NK-92 (cell line): ENCODE results near the gene FAM163A.
"Not testable (repeated sequence)": the region's sequence is repeated elsewhere in the genome, so short reads cannot be mapped to it uniquely, and the experiment has no call there.

ENCODE experiments used
- DNase-seq: peaks from one replicate; lab custom pipeline; 2025; ENCODE audit not compliant: unreplicated experiment; lab: John Stamatoyannopoulos, UW

Gene FAM163A

DNA sequence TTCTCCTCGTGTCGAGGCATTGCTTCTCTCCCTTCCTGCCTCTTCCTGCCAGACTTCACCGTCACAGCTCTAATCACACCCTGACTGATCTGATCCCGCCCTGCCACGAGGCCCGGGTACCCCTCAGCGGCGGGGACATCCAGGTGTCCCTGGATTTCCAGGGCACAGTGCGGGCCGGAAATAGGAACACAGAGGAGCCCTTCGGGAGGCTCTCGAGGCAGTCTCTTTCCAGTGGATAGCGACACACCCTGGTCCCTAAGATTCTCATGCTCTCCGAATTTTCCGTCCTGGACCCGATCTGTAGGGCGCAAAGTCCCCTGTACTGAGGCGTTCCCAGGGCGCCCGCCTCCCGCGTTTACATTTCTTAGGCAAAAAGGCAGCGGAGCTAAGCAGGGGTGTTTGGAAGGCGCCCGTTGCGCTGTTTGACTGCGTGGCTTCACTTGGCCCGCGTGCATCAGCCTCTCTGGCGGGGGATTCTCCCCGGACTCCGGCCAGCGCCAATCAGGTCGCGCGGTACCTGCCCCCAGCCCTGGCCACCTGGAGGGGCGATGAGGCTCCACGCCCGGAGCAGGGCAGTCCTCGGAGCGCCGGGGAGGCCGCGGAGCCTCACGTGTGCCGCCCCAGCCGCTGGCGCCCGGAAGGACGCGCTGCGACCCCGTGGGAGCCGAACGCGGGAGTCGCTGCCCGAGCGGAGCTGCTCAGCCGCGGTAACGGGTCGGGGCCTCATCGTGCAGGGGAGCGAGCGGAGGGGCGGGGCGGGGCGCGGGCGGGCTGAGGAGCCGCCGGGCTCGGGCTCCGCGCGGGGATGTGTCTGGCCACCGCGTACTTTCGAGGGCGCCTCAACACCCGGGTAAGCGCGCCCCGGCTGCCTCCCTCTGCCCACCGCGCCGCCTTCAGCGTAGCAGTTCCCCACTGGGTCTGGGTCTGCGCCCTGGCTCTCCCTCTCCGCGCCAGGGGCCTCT is at the start of gene FAM163A:
Gene FAM163A (plus strand): TSS at position 575 of the 962 bp plus-strand sequence. CDS start 69,807 bp downstream, outside the sequence.
- no peak for DNase-seq

- DNase-seq, result not testable (repeated sequence)
Measured at GRCh38 chr1:179694530-179694929, 48.6 kb upstream of the FAM163A start.

DNA sequence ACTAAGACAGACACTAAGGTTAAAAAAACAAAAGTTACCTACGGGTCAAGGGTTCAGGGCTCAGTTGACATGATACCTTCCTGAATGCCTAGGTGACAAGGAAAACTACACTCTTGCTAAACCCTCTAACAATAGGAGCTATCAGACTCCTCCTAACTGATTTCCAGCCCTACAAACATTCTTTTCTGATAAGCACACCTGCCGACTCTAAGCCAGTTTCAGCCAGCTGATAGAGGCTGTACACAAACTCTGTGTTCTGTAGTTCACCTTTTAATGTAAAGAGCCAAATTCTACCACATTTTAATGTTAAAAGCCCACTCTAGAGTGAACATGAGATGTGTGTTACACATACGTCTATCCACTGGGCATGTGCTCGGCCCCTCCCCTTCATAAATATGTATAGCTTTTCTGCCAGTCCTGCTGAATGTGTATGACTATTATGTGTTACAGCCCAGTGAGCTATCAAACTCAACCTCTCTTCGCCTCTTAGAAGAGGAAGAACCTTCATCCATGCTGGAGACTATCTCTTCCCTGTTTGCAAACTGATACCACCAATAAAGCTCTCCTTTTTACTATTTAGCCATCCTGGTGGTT is 40.0 kb upstream of the FAM163A start:
- no peak for DNase-seq

DNA sequence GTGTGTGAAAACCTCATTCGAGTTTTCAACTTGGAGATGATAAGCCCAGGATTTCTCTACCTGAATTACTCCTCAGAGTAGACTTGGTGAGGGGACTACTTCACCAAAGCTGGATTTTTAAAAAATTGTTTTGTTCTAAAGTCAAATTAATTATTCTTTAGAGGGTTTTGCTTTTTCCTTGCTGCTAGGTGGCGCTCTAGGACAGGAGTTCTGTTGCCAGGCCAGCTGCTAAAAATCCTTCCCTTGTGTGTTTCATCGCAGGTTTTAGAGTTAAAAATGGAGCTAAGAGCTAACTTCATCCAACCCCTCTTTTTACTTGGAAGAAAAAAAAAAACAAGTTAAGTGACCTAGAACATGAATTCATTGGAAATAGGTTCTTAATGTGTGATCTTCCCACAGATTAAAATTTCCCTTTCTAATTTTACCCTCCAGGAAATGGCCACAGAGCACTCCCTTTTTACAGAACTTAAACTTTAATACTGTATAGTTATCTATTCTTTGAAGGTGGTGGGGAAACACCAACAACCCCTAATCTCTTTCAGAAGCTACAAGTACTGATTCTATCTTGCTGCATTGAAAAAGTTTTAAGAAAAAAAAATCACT is 36.7 kb upstream of the FAM163A start:
- no peak for DNase-seq

GRCh38 chr1:179707406-179707805 is 35.7 kb upstream of the FAM163A start:
- no peak for DNase-seq

DNA sequence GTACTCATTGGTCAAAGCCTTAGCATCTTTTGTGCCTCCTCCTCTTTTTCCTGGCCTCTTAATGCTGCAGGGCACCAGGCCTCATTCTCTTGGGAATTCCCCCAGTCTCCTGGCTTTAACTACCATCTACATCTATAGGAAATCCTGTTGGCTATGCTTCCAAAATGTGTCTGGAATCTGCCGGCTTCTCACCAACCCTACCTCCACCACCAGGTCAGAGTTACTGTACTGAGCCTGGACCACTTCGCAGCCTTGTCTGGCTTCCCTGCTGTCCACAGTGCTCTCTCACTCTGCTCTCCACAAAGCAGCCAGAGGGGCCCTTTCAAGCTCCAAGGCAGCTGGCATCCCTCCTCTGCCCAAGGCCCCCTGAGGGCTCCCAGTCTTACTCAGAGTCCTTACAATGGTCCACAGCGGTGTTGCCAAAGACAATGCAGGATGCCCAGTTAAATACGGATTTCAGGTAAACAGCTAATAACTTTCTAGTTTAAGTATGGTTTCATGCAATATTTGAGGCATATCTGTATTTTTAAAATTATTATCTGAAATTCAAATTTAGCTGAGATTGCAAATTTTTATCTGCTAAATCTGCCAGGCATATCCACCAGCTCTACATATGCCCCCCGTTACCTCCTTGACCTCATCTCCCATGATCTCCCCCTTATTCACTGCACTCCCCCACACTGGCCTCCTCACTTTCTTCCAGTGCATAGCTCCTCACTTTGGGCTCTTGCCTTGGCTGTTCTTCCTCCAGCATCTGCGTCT is 34.5 kb upstream of the FAM163A start:
- no peak for DNase-seq

DNA sequence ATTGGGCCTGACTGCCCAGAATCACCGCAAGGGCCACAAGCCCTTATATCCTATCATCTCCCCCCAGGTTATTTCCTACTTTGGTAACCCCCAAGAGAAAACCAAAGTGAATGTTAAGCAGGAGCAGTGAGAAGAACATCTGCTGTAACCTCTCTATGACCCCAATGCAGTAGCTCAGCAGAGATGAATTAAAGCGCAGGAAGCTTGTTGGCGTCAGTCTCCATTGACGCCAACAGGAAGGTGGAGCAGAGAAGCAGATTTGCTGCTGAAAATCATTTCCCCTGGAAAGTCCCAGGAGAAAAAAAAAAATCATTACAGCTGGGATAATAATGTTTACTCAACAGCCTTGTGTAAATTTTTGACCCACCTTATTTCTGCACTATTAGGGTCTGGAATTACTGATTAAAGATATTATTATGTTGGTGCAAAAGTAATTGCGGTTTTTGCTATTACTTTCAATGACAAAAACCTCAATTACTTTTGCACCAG is 33.2 kb upstream of the FAM163A start:
- no peak for DNase-seq

DNA sequence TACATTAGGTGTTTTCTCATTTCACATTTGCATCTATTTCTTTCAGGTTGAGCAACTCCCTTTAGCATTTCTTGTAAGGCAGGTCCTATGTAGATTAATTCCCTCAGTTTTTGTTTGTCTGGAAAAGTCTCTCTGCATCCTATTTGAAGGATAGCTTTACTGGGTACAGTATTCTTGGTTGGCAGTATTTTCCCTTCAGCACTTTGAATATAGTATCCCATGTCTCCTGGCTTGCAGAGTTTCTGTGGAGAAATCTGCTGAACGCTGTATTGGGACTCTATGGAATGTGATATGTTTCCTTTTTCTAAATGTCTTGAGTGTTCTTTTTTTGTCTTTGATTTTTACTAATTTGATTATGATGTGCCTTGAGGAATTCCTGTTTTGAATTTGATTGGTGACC is 28.9 kb upstream of the FAM163A start:
- DNase-seq, result no peak

- DNase-seq, result no peak
Measured at GRCh38 chr1:179714623-179715022, 28.5 kb upstream of the FAM163A start.

DNA sequence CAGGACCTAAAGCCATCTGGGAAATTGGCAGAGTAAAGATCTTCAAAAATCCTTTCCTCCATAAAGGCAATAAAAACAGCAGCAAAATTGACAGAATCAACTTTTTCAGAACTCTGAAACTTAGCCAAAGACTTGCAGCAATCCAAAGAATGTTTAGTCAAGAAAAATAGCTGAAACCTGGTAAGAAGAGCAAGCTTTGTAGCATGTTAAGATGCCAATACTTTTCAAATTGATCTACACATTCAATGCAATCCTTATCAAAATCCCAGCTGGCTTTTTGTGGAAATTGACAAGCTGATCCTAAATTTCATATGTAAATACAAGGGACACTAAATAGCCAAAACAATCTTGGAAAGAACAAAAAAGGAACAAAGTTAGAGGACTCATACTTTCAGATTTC is 23.8 kb upstream of the FAM163A start:
- no peak for DNase-seq

GRCh38 chr1:179728271-179728670 is 14.8 kb upstream of the FAM163A start:
- DNase-seq, result no peak

DNA sequence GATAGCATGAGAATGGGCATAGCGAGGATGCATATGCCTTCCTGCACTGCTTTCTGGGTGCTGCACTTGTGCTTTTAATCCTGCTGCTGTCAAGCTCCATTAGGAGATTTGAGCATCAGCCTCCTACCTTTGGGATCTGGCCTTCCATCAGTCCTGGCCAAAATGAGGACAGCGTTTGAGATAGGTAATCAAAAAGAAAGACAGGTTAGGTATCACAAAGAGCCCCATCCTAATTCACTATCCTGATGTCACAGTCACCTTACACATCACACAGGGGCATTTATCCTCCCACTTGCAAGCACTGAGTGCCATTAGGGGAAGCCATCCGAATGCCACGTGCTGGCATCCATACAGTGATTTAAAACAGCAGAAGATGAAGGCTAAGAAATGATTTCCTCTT is 13.2 kb upstream of the FAM163A start:
- no peak for DNase-seq

GRCh38 chr1:179731643-179732042 is 11.4 kb upstream of the FAM163A start:
- no peak for DNase-seq

DNA sequence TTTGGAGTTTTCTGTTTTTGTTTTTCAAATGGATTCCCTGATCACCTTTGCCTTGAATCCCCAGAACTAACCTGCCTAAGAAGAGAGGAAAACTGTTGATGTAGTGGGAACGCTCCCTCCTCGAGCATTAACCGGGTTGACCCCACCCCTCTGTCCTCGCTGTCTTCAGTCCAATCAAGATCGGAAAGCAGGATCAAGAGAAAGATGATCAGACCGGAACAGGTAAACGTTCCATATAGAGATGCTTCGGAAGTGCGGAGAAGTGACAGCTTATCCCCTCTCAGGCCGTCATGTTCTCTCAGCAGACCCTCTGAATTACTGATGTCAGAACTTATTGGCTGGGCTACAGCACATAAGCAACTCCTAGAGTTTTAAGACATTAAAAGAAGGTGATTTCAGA is 800 bp upstream of the FAM163A start:
- no peak for DNase-seq

DNA sequence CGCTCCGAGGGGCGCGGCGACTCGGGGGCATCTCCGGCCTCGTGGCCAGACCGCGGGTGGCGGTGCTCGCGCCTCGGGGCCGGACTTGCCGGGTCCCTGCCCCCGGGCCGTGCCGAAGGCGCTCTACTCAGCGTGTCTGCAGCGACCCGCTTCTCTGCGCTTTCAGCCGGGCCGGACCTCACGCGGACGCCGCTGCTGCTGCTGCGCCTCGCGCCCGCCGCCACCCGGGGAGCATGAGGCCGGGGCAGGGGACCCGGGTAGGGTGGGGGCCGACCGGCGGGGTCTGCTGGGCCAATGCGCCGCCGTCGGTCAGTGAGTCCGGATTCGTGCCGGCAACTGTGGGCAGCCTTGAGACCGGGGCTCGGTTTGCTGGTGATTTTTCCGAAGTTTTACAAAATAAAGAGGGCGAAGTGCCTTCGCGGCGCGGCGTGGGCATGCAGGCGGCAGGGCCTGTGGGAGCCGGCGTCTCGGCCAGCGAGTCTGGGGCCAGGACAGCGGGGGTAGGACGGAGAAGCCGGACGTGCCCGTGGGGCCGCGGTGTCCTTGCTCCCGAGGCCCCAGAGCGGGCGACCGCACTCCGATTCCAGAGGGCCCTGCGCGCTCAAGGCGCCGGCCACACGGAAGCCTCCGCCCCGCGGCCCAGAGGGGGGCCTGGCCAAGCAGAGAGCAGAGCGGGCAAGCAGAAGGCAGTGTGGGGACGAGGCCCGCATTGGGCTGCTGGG is 749 bp downstream of the FAM163A start:
- DNase-seq, result no peak

GRCh38 chr1:179744401-179745130 is 1.5 kb downstream of the FAM163A start:
- DNase-seq, result no peak

DNA sequence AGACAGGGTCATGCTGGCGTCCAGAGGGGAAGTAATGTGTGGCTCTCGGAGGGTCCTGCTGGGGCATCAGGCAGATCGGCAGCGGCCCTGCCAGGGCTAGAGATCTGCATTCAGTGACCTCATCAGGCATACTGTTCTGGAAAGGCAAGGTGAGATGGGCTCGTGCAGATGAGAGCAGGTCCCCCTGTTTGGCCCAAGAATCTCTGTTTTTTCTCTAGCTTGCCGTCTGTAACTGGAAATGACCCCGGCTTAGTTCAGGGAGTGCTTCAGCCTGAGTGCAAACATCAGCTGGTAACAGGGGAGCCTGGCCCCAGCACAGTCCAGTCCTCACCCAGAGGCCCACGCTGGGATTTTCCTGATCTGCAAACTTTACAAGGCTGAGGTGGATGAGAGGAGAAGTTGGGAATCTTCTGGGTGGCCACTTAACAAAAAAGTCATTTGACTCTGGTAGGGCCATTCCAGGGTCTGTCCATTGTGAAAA is 2.1 kb downstream of the FAM163A start:
- DNase-seq, result no peak

GRCh38 chr1:179745743-179746142 is 2.7 kb downstream of the FAM163A start:
- DNase-seq, result no peak

- no peak for DNase-seq
Measured at GRCh38 chr1:179747611-179748010, 4.5 kb downstream of the FAM163A start.

DNA sequence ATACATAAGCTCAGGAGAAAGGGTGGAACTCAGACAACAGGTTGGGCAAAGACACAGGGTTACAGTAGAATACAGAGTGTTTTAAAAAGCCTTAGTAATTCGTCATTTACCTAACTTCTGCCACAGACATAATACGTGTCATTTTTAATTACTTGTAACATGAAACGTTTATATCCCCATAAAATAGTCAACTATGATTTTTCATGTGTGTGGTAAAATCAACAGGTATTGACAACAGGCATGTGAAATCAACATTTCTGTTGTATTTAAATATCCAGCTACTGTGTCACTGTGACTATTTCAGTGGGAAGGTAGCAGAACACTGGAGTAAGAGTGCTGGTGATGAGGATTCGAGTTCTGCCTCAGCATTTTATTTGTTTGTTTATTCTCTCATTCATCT is 5.7 kb downstream of the FAM163A start:
- DNase-seq, result no peak
